ENCODE measurements around the gene RALGPS1.

Gene RALGPS1

GRCh38 chr9:127124111-127124531, 209.5 kb downstream of the RALGPS1 start:
- DNase-seq: no peak

- DNase-seq: no peak
Measured at GRCh38 chr9:127124792-127125191, 210.2 kb downstream of the RALGPS1 start.

GRCh38 chr9:127126971-127127370, 212.4 kb downstream of the RALGPS1 start:
- DNase-seq: no peak

- DNase-seq: no peak
Measured at GRCh38 chr9:127128341-127129072, 213.9 kb downstream of the RALGPS1 start.

- no peak for DNase-seq
Measured at GRCh38 chr9:127129073-127129717, 214.6 kb downstream of the RALGPS1 start.

GRCh38 chr9:127129718-127130085, 215.1 kb downstream of the RALGPS1 start:
- no peak for DNase-seq

- DNase-seq: no peak
Measured at GRCh38 chr9:127130235-127130634, 215.7 kb downstream of the RALGPS1 start.

GRCh38 chr9:127130661-127131538, 216.3 kb downstream of the RALGPS1 start:
- no peak for DNase-seq

GRCh38 chr9:127131871-127132270, 217.3 kb downstream of the RALGPS1 start:
- no peak for DNase-seq

GRCh38 chr9:127132375-127132774, 217.8 kb downstream of the RALGPS1 start:
- no peak for DNase-seq

- peak in 1 of 2 experiments; percentile 8 for DNase-seq
Measured at GRCh38 chr9:127132921-127133647, 218.5 kb downstream of the RALGPS1 start.

- peak in 1 of 2 experiments; percentile 3 for DNase-seq
Measured at GRCh38 chr9:127133739-127134167, 219.2 kb downstream of the RALGPS1 start.

GRCh38 chr9:127135056-127135745, 220.6 kb downstream of the RALGPS1 start:
- peak; percentile 11 to 12 for DNase-seq

- DNase-seq: peak; percentile 5 to 7
Measured at GRCh38 chr9:127136081-127136879, 221.7 kb downstream of the RALGPS1 start.

- peak in 1 of 2 experiments; percentile 1 for DNase-seq
Measured at GRCh38 chr9:127136880-127137639, 222.5 kb downstream of the RALGPS1 start.

- DNase-seq: no peak
Measured at GRCh38 chr9:127137640-127138360, 223.2 kb downstream of the RALGPS1 start.

GRCh38 chr9:127138444-127138843, 223.9 kb downstream of the RALGPS1 start:
- peak in 1 of 2 experiments; percentile 1 for DNase-seq

GRCh38 chr9:127139071-127139731, 224.6 kb downstream of the RALGPS1 start:
- peak in 1 of 2 experiments; percentile 7 for DNase-seq

- DNase-seq: peak in 1 of 2 experiments; percentile 9
Measured at GRCh38 chr9:127139775-127140174, 225.2 kb downstream of the RALGPS1 start.
